HepG2 (cell line): ENCODE measurements around the gene RASSF7. TPM values are rescaled to one million over a fixed set of nuclear protein-coding genes. Genes with fewer than 3 reads are reported as not detected.

Experiments used
- AHR ChIP-seq: IDR thresholded peaks from 2 replicates; pipeline ENCODE4 v1.6.1; 2018; ENCODE audit warnings: missing genetic modification reagents, missing compliant biosample characterization
- GTF3A ChIP-seq: sonication (generic); formaldehyde crosslinking; conservative IDR thresholded peaks from 2 replicates; pipeline ENCODE4 v1.4.0; 2020; ENCODE audit warnings: mild to moderate bottlenecking, missing genetic modification reagents
- HNF4G ChIP-seq, 2 experiments: sonication (generic) in 1 of 2; formaldehyde crosslinking in 1 of 2; IDR thresholded peaks; 2 replicates each; pipeline versions ENCODE4 v1.4.0 to v1.6.1; 2011 to 2020; ENCODE audit warnings: borderline replicate concordance in 2 of 2, low read depth in 2 of 2, mild to moderate bottlenecking in 2 of 2, low read length in 1 of 2, missing genetic modification reagents in 1 of 2, moderate library complexity in 1 of 2
- HNRNPK ChIP-seq: fragments of 200-400 bp; formaldehyde crosslinking; IDR thresholded peaks from 2 replicates; pipeline ENCODE4 v1.6.1; 2018; ENCODE audit warnings: low read length, low read depth, moderate library complexity, mild to moderate bottlenecking; ENCODE audit not compliant: poor library complexity, severe bottlenecking
- MAFK ChIP-seq, 2 experiments: IDR thresholded peaks in 1 of 2; conservative IDR thresholded peaks in 1 of 2; 2 replicates each; pipeline ENCODE4 v1.6.1; 2011; ENCODE audit warnings: improper control_type of control experiment in 2 of 2, low read length in 2 of 2
- PPARG ChIP-seq: conservative IDR thresholded peaks from 2 replicates; pipeline ENCODE4 v1.6.1; 2016; ENCODE audit warnings: missing biosample characterization, missing genetic modification reagents
- RNF2 ChIP-seq: fragments of 450-650 bp; conservative IDR thresholded peaks from 2 replicates; pipeline ENCODE4 v1.6.1; 2016; ENCODE audit warnings: low read depth
- SNRNP70 ChIP-seq: fragments of 200-400 bp; formaldehyde crosslinking; IDR thresholded peaks from 2 replicates; pipeline ENCODE4 v1.6.1; 2017; ENCODE audit warnings: mild to moderate bottlenecking, low read depth, low read length, moderate library complexity
- ZBTB3 ChIP-seq: sonication (generic); formaldehyde crosslinking; IDR thresholded peaks from 2 replicates; pipeline ENCODE4 v1.4.0; 2020; ENCODE audit warnings: low read depth, mild to moderate bottlenecking, moderate library complexity, missing genetic modification reagents, borderline replicate concordance
- ZBTB37 ChIP-seq: sonication (generic); formaldehyde crosslinking; IDR thresholded peaks from 2 replicates; pipeline ENCODE4 v1.4.0; 2020; ENCODE audit warnings: mild to moderate bottlenecking, missing genetic modification reagents
- ZNF142 ChIP-seq: sonication (generic); formaldehyde crosslinking; IDR thresholded peaks from 2 replicates; pipeline ENCODE4 v1.4.0; 2020; ENCODE audit warnings: missing genetic modification reagents
- ZNF30 ChIP-seq: sonication (generic); formaldehyde crosslinking; IDR thresholded peaks from 2 replicates; pipeline ENCODE4 v1.5.0; 2020; ENCODE audit warnings: mild to moderate bottlenecking, missing genetic modification reagents
- ZNF33A ChIP-seq: sonication (generic); formaldehyde crosslinking; IDR thresholded peaks from 2 replicates; pipeline ENCODE4 v1.5.1; 2020; ENCODE audit warnings: missing genetic modification reagents, mild to moderate bottlenecking, moderate library complexity, borderline replicate concordance
- ZNF569 ChIP-seq: sonication (generic); formaldehyde crosslinking; IDR thresholded peaks from 2 replicates; pipeline ENCODE4 v1.5.0; 2020; ENCODE audit warnings: mild to moderate bottlenecking, missing genetic modification reagents, moderate library complexity, borderline replicate concordance
- ZNF577 ChIP-seq: sonication (generic); formaldehyde crosslinking; IDR thresholded peaks from 2 replicates; pipeline ENCODE4 v1.4.0; 2020; ENCODE audit warnings: mild to moderate bottlenecking, low read depth, missing genetic modification reagents, borderline replicate concordance
- ZNF674 ChIP-seq: sonication (generic); formaldehyde crosslinking; IDR thresholded peaks from 2 replicates; pipeline ENCODE4 v1.5.0; 2020; ENCODE audit warnings: low read depth, mild to moderate bottlenecking, missing genetic modification reagents
- ZNF691 ChIP-seq: sonication (generic); formaldehyde crosslinking; IDR thresholded peaks from 2 replicates; pipeline ENCODE4 v1.4.0; 2020; ENCODE audit warnings: missing genetic modification reagents, low read depth, mild to moderate bottlenecking, borderline replicate concordance
- ZNF768 ChIP-seq: sonication (generic); formaldehyde crosslinking; IDR thresholded peaks from 2 replicates; pipeline ENCODE4 v1.4.0; 2020; ENCODE audit warnings: missing genetic modification reagents
- ZNF790 ChIP-seq: sonication (generic); formaldehyde crosslinking; IDR thresholded peaks from 2 replicates; pipeline ENCODE4 v1.8.0; 2022; ENCODE audit warnings: missing genetic modification reagents, mild to moderate bottlenecking, borderline replicate concordance
- polyA plus RNA-seq, 8 experiments: library from polyadenylated mRNA; depleted of rRNA in 3 of 8; stranded (reverse) in 7 of 8; unstranded in 1 of 8; fragments of >200 nt; fragmentation: Illumina TruSeq in 4 of 8; extraction: Trizol in 4 of 8; gene quantifications; 2 replicates each; pipeline versions ENCODE4 v1.2.1 to v1.2.3, GENCODE V29; 2011 to 2016; ENCODE audit warnings: low read depth in 4 of 8, missing spikeins in 1 of 8, mixed read lengths in 1 of 8; ENCODE audit not compliant: insufficient read depth in 1 of 8
- total RNA-seq, 5 experiments: library from RNA; depleted of rRNA; stranded (reverse); fragments of >200 nt; fragmentation: Illumina TruSeq; extraction: Trizol; gene quantifications; 2 replicates each; pipeline ENCODE4 v1.2.3, GENCODE V29; 2016; ENCODE audit warnings: low read depth in 1 of 5

Gene RASSF7
- total and polyA plus RNA-seq, 2 of the 13 experiments (the other 11 are each of a cell fraction or from before 2014, with no cell fraction given): 20.2 to 28.6 TPM

GRCh38 chr11:561148-562003, 606 bp downstream of the RASSF7 start (continued):
- peak; percentile 61; the same call in 1 of the 2 replicates for TF ChIP-seq ZNF142 (CRISPR knock-in tag)
- no peak for TF ChIP-seq ZBTB3 (CRISPR knock-in tag)
- TF ChIP-seq RNF2: no peak
- no peak for TF ChIP-seq HNRNPK
- TF ChIP-seq ZNF691 (CRISPR knock-in tag): 0 out of 2 replicates have a peak, but pooled peaks have one; percentile 41
- no peak for TF ChIP-seq ZNF33A (CRISPR knock-in tag)
- TF ChIP-seq AHR (CRISPR knock-in tag): no peak
- no peak for TF ChIP-seq ZNF674 (CRISPR knock-in tag)
- peak; percentile 36; the same call in 1 of the 2 replicates for TF ChIP-seq ZNF790 (CRISPR knock-in tag)
- TF ChIP-seq SNRNP70: no peak
- TF ChIP-seq ZNF577: no peak
- TF ChIP-seq MAFK (conservative IDR thresholded peaks at IDR 0.05 in 1 of 2, IDR thresholded peaks at IDR 0.05 in 1 of 2; ENCODE audit: low read length in 2 of 2): no peak
- TF ChIP-seq ZBTB37 (CRISPR knock-in tag): no peak
- TF ChIP-seq ZNF30 (CRISPR knock-in tag): no peak
- no peak; the same call in 1 of the 2 replicates for TF ChIP-seq ZNF768 (CRISPR knock-in tag)
- TF ChIP-seq GTF3A (CRISPR knock-in tag): no peak
- no peak for TF ChIP-seq HNF4G (IDR thresholded peaks at IDR 0.05; ENCODE audit: borderline replicate concordance, low read depth, low read length)
- no peak for TF ChIP-seq HNF4G (CRISPR knock-in tag; IDR thresholded peaks at IDR 0.05; ENCODE audit: borderline replicate concordance, low read depth)
- TF ChIP-seq ZNF569: no peak
- no peak for TF ChIP-seq PPARG (CRISPR knock-in tag)
